Stimulated activated CD8-positive, alpha-beta memory T cell treated with anti-CD3 and anti-CD28 coated beads, Interleukin-15, amount 100 ng/mL, for 1 hour (primary cell): ENCODE data around the gene NLRP14.

Source experiments
- DNase-seq: peaks from one replicate; pipeline ENCODE4 v3.0.0-alpha.2; 2020; ENCODE audit warnings: low read depth

The NLRP14 gene

GRCh38 chr11:7020183-7020917 is at the start of gene NLRP14, which contains the start of gene ZNF214:
NLRP14 (plus strand) TSS chr11:7020479; CDS start chr11:7038587, 18,108 bp downstream.
ZNF214 (minus strand) TSS chr11:7020346; CDS start chr11:7002835, 17,511 bp downstream.
- DNase-seq = no peak

GRCh38 chr11:6979365-6979764 is 40.9 kb upstream of the NLRP14 start:
- DNase-seq = no peak

- DNase-seq = no peak
These were observed 33.8 kb upstream of the NLRP14 start for GRCh38 chr11:6986487-6986886.

- no peak for DNase-seq
These were observed 31.8 kb upstream of the NLRP14 start for GRCh38 chr11:6988506-6988905.

GRCh38 chr11:6991227-6991626 is 29.1 kb upstream of the NLRP14 start:
- no peak for DNase-seq

- no peak for DNase-seq
These were observed 28.3 kb upstream of the NLRP14 start for GRCh38 chr11:6992026-6992425.

- no peak for DNase-seq
These were observed 27.5 kb upstream of the NLRP14 start for GRCh38 chr11:6992457-6993417.

- no peak for DNase-seq
These were observed 24.6 kb upstream of the NLRP14 start for GRCh38 chr11:6995703-6996102.

GRCh38 chr11:7004482-7004881 is 15.8 kb upstream of the NLRP14 start:
- DNase-seq = no peak

- DNase-seq = no peak
These were observed 6.2 kb upstream of the NLRP14 start for GRCh38 chr11:7014118-7014517.

- DNase-seq = no peak
These were observed 4.3 kb upstream of the NLRP14 start for GRCh38 chr11:7016011-7016410.

GRCh38 chr11:7019500-7020182 is 638 bp upstream of the NLRP14 start:
- no peak for DNase-seq

GRCh38 chr11:7021318-7021717 is 1.0 kb downstream of the NLRP14 start:
- no peak for DNase-seq

- DNase-seq = no peak
These were observed 7.9 kb downstream of the NLRP14 start for GRCh38 chr11:7028141-7028540.

- no peak for DNase-seq
These were observed 10.6 kb downstream of the NLRP14 start for GRCh38 chr11:7030836-7031235.

GRCh38 chr11:7031471-7031871 is 11.2 kb downstream of the NLRP14 start:
- no peak for DNase-seq

GRCh38 chr11:7032692-7033091 is 12.4 kb downstream of the NLRP14 start:
- no peak for DNase-seq

- DNase-seq = no peak
These were observed 13.7 kb downstream of the NLRP14 start for GRCh38 chr11:7034019-7034418.

GRCh38 chr11:7046474-7047175 is 26.3 kb downstream of the NLRP14 start:
- DNase-seq = no peak

- DNase-seq = no peak
These were observed 29.9 kb downstream of the NLRP14 start for GRCh38 chr11:7050191-7050590.

- no peak for DNase-seq
These were observed 36.7 kb downstream of the NLRP14 start for GRCh38 chr11:7056828-7057513.
